A549 (cell line): ENCODE measurements around the gene TM6SF1. TPM values are rescaled to one million over a fixed set of nuclear protein-coding genes. Genes with fewer than 3 reads are reported as not detected.

Experiments used
- ATAC-seq, 2 experiments: fragments of 200-7000 bp in 1 of 2; fragments of >200 bp in 1 of 2; cut with Nextera tagmentation in 1 of 2; cut with Tn5 transposase in 1 of 2; 3 replicates each; pipeline versions ENCODE4 v1.8.0 to v1.9.1; 2018 to 2020; ENCODE audit warnings: mild to moderate bottlenecking in 1 of 2, moderate library complexity in 1 of 2
- CTCF ChIA-PET: fragments of 300-600 bp; sonication (Branson Sonifier 250); formaldehyde crosslinking; extraction: SDS; loops from one replicate; lab custom pipeline; 2021; ENCODE audit warnings: antibody characterized with exemption, inconsistent platforms; lab: Yijun Ruan, JAX
- POLR2A ChIA-PET: fragments of 350-600 bp; formaldehyde crosslinking; extraction: SDS; loops from one replicate; lab custom pipeline; 2021; ENCODE audit warnings: antibody characterized with exemption, inconsistent platforms; lab: Yijun Ruan, JAX
- DNase-seq, 2 experiments: peaks; one replicate each; pipeline versions ENCODE4 v3.0.0 to v3.0.0-alpha.2; 2011 to 2016; ENCODE audit warnings: low read depth in 1 of 2, low spot score in 1 of 2
- FAIRE-seq: peaks from 2 replicates; lab custom pipeline; 2011; peaks lifted over from hg19 to GRCh38; lab: Jason Lieb, UNC
- H3K27ac ChIP-seq, 2 experiments: fragments of >200 bp; sonication (Bioruptor Twin); formaldehyde crosslinking; 3 replicates each; pipeline ENCODE4 v1.5.1; 2016 to 2017
- H3K4me1 ChIP-seq: fragments of >200 bp; sonication (Bioruptor Twin); formaldehyde crosslinking; 3 replicates; pipeline ENCODE4 v1.6.1; 2016
- H3K4me2 ChIP-seq: fragments of >200 bp; sonication (Bioruptor Twin); formaldehyde crosslinking; 3 replicates; pipeline ENCODE4 v1.6.1; 2016
- H3K4me3 ChIP-seq: fragments of >200 bp; sonication (Bioruptor Twin); formaldehyde crosslinking; 3 replicates; pipeline ENCODE4 v1.5.1; 2016
- H3K9me3 ChIP-seq: fragments of >200 bp; sonication (Bioruptor Twin); formaldehyde crosslinking; 3 replicates; pipeline ENCODE4 v1.6.1; 2016
- BCL3 ChIP-seq: fragments of >200 bp; sonication (Bioruptor Twin); formaldehyde crosslinking; IDR thresholded peaks from 3 replicates; pipeline ENCODE4 v1.6.1; 2016
- BHLHE40 ChIP-seq: IDR thresholded peaks from 2 replicates; pipeline ENCODE4 v1.6.1; 2012; ENCODE audit warnings: low read depth, low read length, inconsistent platforms
- CBX8 ChIP-seq: fragments of 200-600 bp; sonication (generic); IDR thresholded peaks from 2 replicates; pipeline ENCODE4 v1.6.1; 2016
- CEBPB ChIP-seq, 2 experiments: fragments of >200 bp in 1 of 2; sonication (Bioruptor Twin) in 1 of 2; formaldehyde crosslinking in 1 of 2; IDR thresholded peaks; 2 replicates each; pipeline ENCODE4 v1.6.1; 2012 to 2016
- EHMT2 ChIP-seq: fragments of 200-600 bp; sonication (generic); IDR thresholded peaks from 2 replicates; pipeline ENCODE4 v1.6.1; 2016; ENCODE audit warnings: antibody characterized with exemption, low read depth, mild to moderate bottlenecking, moderate library complexity
- ESRRA ChIP-seq: fragments of 150-350 bp; IDR thresholded peaks from 2 replicates; pipeline ENCODE4 v1.6.1; 2014; ENCODE audit warnings: mild to moderate bottlenecking, low read length, borderline replicate concordance
- FOSB ChIP-seq: fragments of 250-450 bp; sonication (Bioruptor Pico); IDR thresholded peaks from 2 replicates; pipeline ENCODE4 v1.5.0; 2020; ENCODE audit warnings: mild to moderate bottlenecking, moderate library complexity
- FOSL2 ChIP-seq, 2 experiments: fragments of 450-650 bp in 1 of 2; fragments of >200 bp in 1 of 2; sonication (Bioruptor Twin) in 1 of 2; formaldehyde crosslinking; IDR thresholded peaks; 2 replicates each; pipeline versions ENCODE4 v1.5.0 to v1.6.1; 2016 to 2020; ENCODE audit warnings: mild to moderate bottlenecking in 1 of 2, moderate library complexity in 1 of 2
- GATA3 ChIP-seq: IDR thresholded peaks from 2 replicates; pipeline ENCODE4 v1.6.1; 2012; ENCODE audit warnings: borderline replicate concordance
- HEYL ChIP-seq: fragments of 250-450 bp; sonication (Bioruptor Pico); IDR thresholded peaks from 2 replicates; pipeline ENCODE4 v1.8.0; 2021; ENCODE audit warnings: mild to moderate bottlenecking, moderate library complexity
- HOXB13 ChIP-seq: fragments of 250-450 bp; sonication (Bioruptor Pico); IDR thresholded peaks from 2 replicates; pipeline ENCODE4 v1.5.0; 2020; ENCODE audit warnings: low read depth, mild to moderate bottlenecking, moderate library complexity
- HOXB5 ChIP-seq: fragments of 250-450 bp; sonication (Bioruptor Pico); IDR thresholded peaks from 2 replicates; pipeline ENCODE4 v1.5.0; 2020; ENCODE audit warnings: mild to moderate bottlenecking, moderate library complexity
- KDM1A ChIP-seq: fragments of 200-600 bp; sonication (generic); IDR thresholded peaks from 2 replicates; pipeline ENCODE4 v1.6.1; 2016; ENCODE audit warnings: low read depth, mild to moderate bottlenecking
- MAX ChIP-seq: IDR thresholded peaks from 2 replicates; pipeline ENCODE4 v1.6.1; 2012
- NFE2L2 ChIP-seq: fragments of 150-350 bp; conservative IDR thresholded peaks from 2 replicates; pipeline ENCODE4 v1.6.1; 2014; ENCODE audit warnings: low read length
- NR3C1 ChIP-seq: fragments of >200 bp; sonication (Bioruptor Twin); formaldehyde crosslinking; IDR thresholded peaks from 3 replicates; pipeline ENCODE4 v1.6.1; 2017
- PHF8 ChIP-seq: fragments of 200-600 bp; sonication (generic); IDR thresholded peaks from 2 replicates; pipeline ENCODE4 v1.6.1; 2016; ENCODE audit warnings: low read depth, mild to moderate bottlenecking, antibody characterized with exemption, moderate library complexity, borderline replicate concordance
- POLR2AphosphoS2 ChIP-seq: conservative IDR thresholded peaks from 2 replicates; pipeline ENCODE4 v1.6.1; 2012; ENCODE audit warnings: low read length, improper control_type of control experiment, inconsistent platforms
- RNF2 ChIP-seq: fragments of 200-600 bp; sonication (generic); IDR thresholded peaks from 2 replicates; pipeline ENCODE4 v1.6.1; 2016; ENCODE audit warnings: low read depth, mild to moderate bottlenecking, antibody characterized with exemption, moderate library complexity, borderline replicate concordance
- TFCP2L1 ChIP-seq: fragments of 250-450 bp; sonication (Bioruptor Pico); IDR thresholded peaks from 2 replicates; pipeline ENCODE4 v1.5.0; 2021; ENCODE audit warnings: mild to moderate bottlenecking
- TP53 ChIP-seq: fragments of 250-450 bp; sonication (Bioruptor Pico); IDR thresholded peaks from 2 replicates; pipeline ENCODE4 v1.5.0; 2021; ENCODE audit warnings: mild to moderate bottlenecking, moderate library complexity
- ZC3H11A ChIP-seq: fragments of 450-650 bp; IDR thresholded peaks from 2 replicates; pipeline ENCODE4 v1.6.1; 2014; ENCODE audit warnings: antibody characterized with exemption, mild to moderate bottlenecking
- ZNF302 ChIP-seq: fragments of 250-450 bp; sonication (Bioruptor Pico); IDR thresholded peaks from 2 replicates; pipeline ENCODE4 v1.9.0; 2021; ENCODE audit warnings: inconsistent platforms, mild to moderate bottlenecking, moderate library complexity
- ZSCAN20 ChIP-seq: fragments of 250-450 bp; sonication (Bioruptor Pico); IDR thresholded peaks from 2 replicates; pipeline ENCODE4 v1.8.0; 2022; ENCODE audit warnings: mild to moderate bottlenecking, moderate library complexity
- WGBS: methylation state at CpG from one replicate; pipeline ENCODE4 v1.1.6; 2017; ENCODE audit errors: missing lambda C conversion rate; 5-methylcytosine and 5-hydroxymethylcytosine counted together
- polyA plus RNA-seq, 4 experiments: library from polyadenylated mRNA; depleted of rRNA in 3 of 4; stranded (reverse); fragments of >200 nt; fragmentation: RNase III in 1 of 4; extraction: RNeasy Plus Mini Kit Qiagen cat#74134 plus additional on column Dnase treatment in 1 of 4; gene quantifications; 2 replicates in 3 of 4; 3 replicates in 1 of 4; pipeline ENCODE4 v1.2.3, GENCODE V29; 2011 to 2017
- TF ChIP-seq, protein P1 (sequence below): fragments of 250-450 bp; sonication (Bioruptor Pico); IDR thresholded peaks from 2 replicates; pipeline ENCODE4 v1.5.0; 2020; ENCODE audit warnings: low read depth, mild to moderate bottlenecking, moderate library complexity
- TF ChIP-seq, protein P2 (sequence below): IDR thresholded peaks from 2 replicates; pipeline ENCODE4 v1.6.1; 2012
- TF ChIP-seq, protein P3 (sequence below): IDR thresholded peaks from 2 replicates; pipeline ENCODE4 v1.6.1; 2012; ENCODE audit warnings: low read depth, borderline replicate concordance

TM6SF1 gene
- polyA plus RNA-seq, 2 of the 4 experiments (the other 2 are of a cell fraction) = 1.1 TPM; not detected in 1

DNA sequence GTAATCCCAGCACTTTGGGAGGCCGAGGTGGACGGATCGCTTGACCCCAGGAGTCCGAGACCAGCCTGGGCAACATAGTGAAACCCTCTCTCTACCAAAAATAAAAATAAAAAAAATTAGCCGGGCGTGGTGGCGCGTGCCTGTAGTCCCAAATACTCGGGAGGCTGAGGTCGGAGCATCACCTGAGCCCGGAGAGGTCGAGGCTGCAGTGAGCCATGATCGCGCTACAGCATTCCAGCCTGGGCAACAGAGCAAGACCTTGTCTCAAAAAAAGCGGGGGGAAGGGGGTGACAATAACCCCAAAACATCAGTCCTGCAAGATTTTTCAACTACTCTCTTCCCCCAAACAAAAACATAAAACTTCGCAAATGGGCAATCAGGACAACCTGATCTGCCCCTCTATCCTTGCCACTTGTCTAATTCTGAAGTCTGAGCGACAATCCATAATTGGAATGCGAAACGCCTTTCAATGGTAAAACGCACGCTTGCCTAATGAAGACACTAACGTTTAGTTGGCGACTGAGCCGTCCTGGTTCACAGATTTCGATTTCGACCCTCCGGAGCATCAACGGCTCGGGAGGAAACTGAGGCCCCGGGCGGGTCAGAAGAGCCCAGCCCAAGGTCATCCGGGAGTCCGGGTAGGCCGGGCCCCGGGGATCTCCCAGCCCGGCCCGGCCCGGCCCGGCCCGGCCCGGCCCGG, 41.3 kb upstream of the TM6SF1 start:
- H3K9me3 ChIP-seq = no peaks in the 10 kb centered on the region
- H3K4me3 ChIP-seq = peak overlapping the region; percentile 80
- DNase-seq = no peak
- peaks cover 34% of the 10 kb centered on the region for H3K4me1 ChIP-seq
- ATAC-seq = no peak
- H3K4me2 ChIP-seq = peak overlapping the region; percentile 89
- no peak for FAIRE-seq
- no peak for TF ChIP-seq KDM1A
- TF ChIP-seq HOXB13 (CRISPR knock-in tag) = no peak
- TF ChIP-seq, protein P1, sequence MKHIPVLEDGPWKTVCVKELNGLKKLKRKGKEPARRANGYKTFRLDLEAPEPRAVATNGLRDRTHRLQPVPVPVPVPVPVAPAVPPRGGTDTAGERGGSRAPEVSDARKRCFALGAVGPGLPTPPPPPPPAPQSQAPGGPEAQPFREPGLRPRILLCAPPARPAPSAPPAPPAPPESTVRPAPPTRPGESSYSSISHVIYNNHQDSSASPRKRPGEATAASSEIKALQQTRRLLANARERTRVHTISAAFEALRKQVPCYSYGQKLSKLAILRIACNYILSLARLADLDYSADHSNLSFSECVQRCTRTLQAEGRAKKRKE (CRISPR knock-in tag) = no peak
- no peak for TF ChIP-seq ZNF302 (CRISPR knock-in tag)
- no peak for TF ChIP-seq HEYL
- TF ChIP-seq ESRRA = no peak
- no peak for TF ChIP-seq CBX8
- TF ChIP-seq BHLHE40 = no peak
- no peak for TF ChIP-seq HOXB5 (CRISPR knock-in tag)
- no peak for TF ChIP-seq FOSB (CRISPR knock-in tag)
- no peak for TF ChIP-seq POLR2AphosphoS2
- no peak for TF ChIP-seq ZC3H11A
- TF ChIP-seq, protein P2, sequence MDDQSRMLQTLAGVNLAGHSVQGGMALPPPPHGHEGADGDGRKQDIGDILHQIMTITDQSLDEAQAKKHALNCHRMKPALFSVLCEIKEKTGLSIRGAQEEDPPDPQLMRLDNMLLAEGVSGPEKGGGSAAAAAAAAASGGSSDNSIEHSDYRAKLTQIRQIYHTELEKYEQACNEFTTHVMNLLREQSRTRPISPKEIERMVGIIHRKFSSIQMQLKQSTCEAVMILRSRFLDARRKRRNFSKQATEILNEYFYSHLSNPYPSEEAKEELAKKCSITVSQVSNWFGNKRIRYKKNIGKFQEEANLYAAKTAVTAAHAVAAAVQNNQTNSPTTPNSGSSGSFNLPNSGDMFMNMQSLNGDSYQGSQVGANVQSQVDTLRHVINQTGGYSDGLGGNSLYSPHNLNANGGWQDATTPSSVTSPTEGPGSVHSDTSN = no peak
- no peak for TF ChIP-seq NR3C1
- TF ChIP-seq NFE2L2 = no peak
- no peak for TF ChIP-seq FOSL2 (IDR thresholded peaks at IDR 0.05)
- TF ChIP-seq FOSL2 (CRISPR knock-in tag; IDR thresholded peaks at IDR 0.05) = no peak
- TF ChIP-seq EHMT2 = no peak
- no peak for TF ChIP-seq GATA3
- peak overlapping the region; percentile 98 for H3K27ac ChIP-seq
- CTCF ChIA-PET = interaction anchor here (0.7 to 1.9 kb wide), 9 partner anchors 9 to 140 kb away, joined by 3 to 7 read pairs (median 4); partner anchors contain the start of gene C15orf40
- WGBS = 2% methylated on average over 30 of the region's 42 CpGs
- POLR2A ChIA-PET = interaction anchor here (0.6 to 1.8 kb wide), 7 partner anchors 9 to 142 kb away, joined by 4 to 21 read pairs (median 14); partner anchors contain the start of genes C15orf40 and HDGFL3

- peaks cover 34% of the 10 kb centered on the region for H3K4me1 ChIP-seq
- POLR2A ChIA-PET = interaction anchor here (0.5 to 1.8 kb wide), 22 partner anchors 10 to 526 kb away, joined by 3 to 21 read pairs (median 4); partner anchors contain the start of genes C15orf40, HDGFL3, RAMAC and RPS17
- H3K4me2 ChIP-seq = peak within 1 kb of the TSS; percentile 89
- peak within 1 kb of the TSS; percentile 80 for H3K4me3 ChIP-seq
- CTCF ChIA-PET = interaction anchor here (0.6 to 1.9 kb wide), 11 partner anchors 10 to 289 kb away, joined by 3 to 7 read pairs (median 4); partner anchors contain the start of genes C15orf40 and TM6SF1
- peak within 1 kb of the TSS; percentile 98 for H3K27ac ChIP-seq
- FAIRE-seq (no peak), DNase-seq (peak; percentile 95 to 99), ATAC-seq (peak; percentile 96 to 97)
- no peaks in the 10 kb centered on the region for H3K9me3 ChIP-seq
- 5% methylated on average over 11 of the region's 90 CpGs for WGBS
- no peak for TF ChIP-seq CEBPB (IDR thresholded peaks at IDR 0.05)
- 0 out of 2 replicates have a peak, but pooled peaks have one; percentile 16 for TF ChIP-seq FOSL2 (IDR thresholded peaks at IDR 0.05)
- TF ChIP-seq FOSL2 (CRISPR knock-in tag; IDR thresholded peaks at IDR 0.05) = 0 out of 2 replicates have a peak, but pooled peaks have one; percentile 27
- TF ChIP-seq RNF2 = no peak
- TF ChIP-seq MAX = peak; percentile 68
- TF ChIP-seq ZSCAN20 (CRISPR knock-in tag) = no peak
- TF ChIP-seq, protein P3, sequence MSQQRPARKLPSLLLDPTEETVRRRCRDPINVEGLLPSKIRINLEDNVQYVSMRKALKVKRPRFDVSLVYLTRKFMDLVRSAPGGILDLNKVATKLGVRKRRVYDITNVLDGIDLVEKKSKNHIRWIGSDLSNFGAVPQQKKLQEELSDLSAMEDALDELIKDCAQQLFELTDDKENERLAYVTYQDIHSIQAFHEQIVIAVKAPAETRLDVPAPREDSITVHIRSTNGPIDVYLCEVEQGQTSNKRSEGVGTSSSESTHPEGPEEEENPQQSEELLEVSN = peak; percentile 52
- TF ChIP-seq, protein P2 = no peak
- no peak for TF ChIP-seq TFCP2L1 (CRISPR knock-in tag)
- no peak for TF ChIP-seq NFE2L2
- TF ChIP-seq HEYL = no peak
- peak; percentile 96 for TF ChIP-seq BCL3
- TF ChIP-seq ESRRA = no peak
- peak; percentile 98 for TF ChIP-seq PHF8
- 0 out of 2 replicates have a peak, but pooled peaks have one; percentile 56 for TF ChIP-seq TP53 (CRISPR knock-in tag)
Measured at GRCh38 chr15:83066734-83067637, 40.5 kb upstream of the TM6SF1 start, which contains the start of gene BTBD1. TSS of gene BTBD1 (minus strand) at chr15:83067252. CDS start at chr15:83067151, 101 bp downstream.
